NCI-H2227 (cell line): Measurements from ENCODE around the gene GALNT14.
"Not testable (repeated sequence)": the region's sequence is repeated elsewhere in the genome, so short reads cannot be mapped to it uniquely, and the experiment has no call there.

Experiments
- DNase-seq: peaks from one replicate; lab custom pipeline; 2025; ENCODE audit not compliant: unreplicated experiment; lab: John Stamatoyannopoulos, UW

Gene GALNT14, protein sequence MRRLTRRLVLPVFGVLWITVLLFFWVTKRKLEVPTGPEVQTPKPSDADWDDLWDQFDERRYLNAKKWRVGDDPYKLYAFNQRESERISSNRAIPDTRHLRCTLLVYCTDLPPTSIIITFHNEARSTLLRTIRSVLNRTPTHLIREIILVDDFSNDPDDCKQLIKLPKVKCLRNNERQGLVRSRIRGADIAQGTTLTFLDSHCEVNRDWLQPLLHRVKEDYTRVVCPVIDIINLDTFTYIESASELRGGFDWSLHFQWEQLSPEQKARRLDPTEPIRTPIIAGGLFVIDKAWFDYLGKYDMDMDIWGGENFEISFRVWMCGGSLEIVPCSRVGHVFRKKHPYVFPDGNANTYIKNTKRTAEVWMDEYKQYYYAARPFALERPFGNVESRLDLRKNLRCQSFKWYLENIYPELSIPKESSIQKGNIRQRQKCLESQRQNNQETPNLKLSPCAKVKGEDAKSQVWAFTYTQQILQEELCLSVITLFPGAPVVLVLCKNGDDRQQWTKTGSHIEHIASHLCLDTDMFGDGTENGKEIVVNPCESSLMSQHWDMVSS

DNA sequence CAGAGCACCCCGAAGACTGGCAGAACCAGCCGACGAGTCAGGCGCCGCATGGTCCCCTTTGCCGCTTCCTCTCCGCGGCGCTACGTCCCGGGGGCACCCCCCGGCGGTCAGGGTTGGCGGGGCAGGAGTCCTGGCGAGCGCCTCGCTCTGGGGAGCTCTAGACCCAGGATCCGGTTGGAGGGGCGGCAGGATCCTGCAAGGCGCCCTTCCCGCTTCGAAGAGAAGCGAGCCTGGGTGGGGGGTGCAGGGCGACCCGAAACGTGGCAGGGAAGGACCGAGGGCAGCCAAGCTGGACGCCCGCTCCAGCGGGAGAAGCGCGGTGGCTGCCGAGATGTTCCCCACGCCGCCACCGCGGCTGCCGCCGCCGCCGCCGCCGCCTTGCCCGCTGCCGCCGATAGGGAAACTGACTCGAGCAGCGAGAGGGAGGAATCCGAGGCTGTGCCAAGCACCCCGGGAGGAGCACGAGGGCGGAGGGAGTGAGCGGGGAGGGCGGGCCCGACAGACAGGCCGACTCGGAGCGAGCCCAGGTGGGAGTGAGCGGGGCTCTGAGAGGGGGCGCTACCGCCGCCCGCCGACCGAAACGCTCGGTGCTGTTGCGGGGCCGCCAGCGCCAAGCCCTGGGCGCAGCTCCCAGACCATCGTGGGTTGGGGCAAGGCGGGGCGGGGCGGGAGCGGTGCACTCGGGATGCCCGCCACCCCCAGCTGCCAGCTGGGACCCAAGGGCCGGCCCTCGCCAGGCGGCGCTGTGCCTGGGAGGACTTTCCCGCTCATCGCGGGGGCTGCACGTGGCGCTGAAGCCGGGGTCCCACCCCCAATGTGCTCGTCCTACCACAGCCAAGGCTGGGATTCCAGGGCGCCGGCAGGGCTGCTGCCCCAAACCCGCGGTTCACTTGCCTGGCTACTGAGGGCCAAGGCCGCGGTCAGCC lies at the start of gene GALNT14:
Gene GALNT14 (minus strand): TSS at position 404 of the 926 bp plus-strand sequence. CDS start 354 bp downstream, at position 50.
- DNase-seq: peak; percentile 35

DNA sequence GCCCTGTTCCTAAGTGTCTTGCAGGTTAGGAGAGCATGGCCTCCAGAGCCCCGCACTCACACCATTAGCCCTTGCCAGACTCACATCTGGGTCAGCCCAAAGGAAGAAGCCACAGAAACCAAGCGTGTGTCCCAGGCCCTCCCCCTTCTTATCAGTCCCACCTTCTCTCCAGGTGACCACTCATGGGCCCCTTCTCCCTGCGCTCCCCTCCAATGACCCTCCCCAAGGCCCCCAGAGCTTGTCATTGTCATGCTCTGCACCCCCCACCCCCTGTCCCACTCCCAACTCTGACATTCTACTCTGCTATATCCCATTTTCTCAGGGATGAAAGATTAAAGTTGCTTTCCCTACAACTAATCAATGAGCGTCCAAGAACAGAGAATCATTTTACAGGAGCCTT lies 48.9 kb upstream of the GALNT14 start:
- no peak for DNase-seq

DNA sequence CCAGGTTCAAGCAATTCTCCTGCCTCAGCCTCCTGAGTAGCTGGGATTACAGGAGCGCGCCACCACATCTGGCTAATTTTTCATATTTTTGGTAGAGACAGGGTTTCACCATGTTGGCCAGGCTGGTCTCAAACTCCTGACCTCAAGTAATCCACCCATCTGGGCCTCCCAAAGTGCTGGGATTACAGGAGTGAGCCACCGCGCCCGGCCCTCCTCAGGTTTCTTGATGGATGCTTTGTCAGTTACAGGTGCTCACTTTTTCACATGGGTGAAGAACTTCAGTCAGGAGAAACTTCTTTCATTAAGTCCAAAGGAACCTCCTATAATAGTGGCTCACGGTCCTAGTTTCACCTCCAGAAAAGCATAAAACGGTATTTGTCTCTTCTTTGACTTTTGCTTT lies 45.7 kb upstream of the GALNT14 start:
- DNase-seq: not testable (repeated sequence)

DNA sequence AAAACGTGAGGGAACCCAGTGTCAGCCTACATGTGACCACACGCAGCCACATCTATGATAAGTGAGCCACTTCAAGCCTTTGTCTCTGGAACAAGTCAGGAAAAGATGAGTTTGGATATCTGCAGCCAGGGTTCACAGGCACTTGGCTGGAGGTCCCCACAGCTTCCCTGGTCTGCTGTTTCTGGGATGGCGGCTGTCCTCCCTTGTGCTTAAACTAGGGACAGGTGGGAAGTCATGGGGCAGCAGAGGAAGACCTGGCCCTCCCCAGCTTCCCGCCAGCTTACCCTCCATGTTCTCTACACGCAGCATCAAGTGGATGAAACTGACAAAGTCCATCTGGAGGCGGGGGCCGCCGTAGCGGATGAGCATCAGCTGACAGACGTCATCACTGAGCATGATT lies 38.5 kb upstream of the GALNT14 start:
- no peak for DNase-seq

DNA sequence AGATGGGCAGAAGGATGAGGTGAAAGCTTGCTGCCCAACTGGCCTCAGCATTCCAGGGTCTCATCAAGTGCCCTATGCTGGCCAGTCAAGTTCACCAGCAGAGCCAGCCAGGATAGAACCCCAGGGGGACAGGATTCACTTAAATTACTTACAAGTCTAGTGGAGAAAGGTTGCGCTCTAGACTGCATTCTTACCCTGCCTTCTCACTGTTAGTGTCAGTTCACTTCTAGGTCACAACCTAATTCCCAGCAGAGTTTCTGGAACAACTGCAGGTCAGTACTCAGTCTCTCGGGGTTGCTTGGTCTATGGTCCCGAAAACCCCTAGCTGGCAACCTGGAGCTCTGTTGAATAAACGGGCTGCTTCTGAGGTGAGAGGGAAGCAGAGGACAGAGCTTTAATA lies 32.9 kb upstream of the GALNT14 start:
- no peak for DNase-seq

DNA sequence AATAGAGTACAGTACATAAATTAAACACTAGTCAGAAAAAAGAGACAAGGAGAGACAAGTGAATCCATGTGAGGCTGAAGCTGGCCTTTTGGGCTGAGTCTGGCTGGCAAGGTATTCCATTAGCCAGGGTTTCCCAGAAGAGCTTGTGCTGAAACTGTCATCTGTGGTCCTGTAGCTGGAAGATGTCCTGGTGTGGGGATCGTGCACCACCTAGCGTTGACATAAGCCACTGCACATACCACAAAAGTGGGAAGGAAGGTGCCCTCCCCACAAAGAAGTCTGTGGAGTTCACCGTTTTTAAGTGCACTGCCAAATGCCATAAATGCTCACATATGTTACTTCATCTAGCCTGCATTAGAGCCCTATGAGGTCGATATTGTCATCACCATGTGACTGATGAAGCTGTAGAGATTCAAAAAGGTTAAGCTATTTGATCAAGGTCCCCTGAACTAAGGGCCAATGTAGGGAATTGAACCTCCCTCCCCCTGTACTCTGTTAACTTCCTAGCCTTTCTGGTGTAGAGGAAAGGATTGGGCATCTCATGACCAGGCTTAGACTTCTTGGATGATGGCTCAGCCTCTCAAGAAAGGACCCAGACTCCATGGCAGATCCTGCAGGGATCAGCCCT lies 31.9 kb upstream of the GALNT14 start:
- DNase-seq: peak; percentile 58

DNA sequence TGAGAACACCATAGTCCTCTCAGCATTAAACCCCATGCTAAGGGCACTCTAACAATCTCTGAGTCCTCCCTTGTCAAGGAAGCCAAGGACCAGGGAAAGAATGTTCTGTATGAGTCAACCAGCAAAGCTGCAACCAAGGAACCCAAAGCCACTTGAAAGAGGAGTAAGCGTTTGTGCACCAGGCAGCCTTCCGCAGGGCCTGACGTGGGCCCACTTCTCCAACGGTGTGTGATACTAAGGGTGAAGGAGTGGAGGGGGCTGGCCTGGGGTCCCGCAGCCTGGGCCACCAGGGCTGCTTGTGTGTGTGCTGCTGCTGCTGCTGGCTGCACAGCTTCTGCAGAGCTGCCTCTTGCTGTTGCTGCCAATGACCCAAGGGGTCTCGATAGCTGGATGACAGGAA lies 30.1 kb upstream of the GALNT14 start:
- DNase-seq: no peak

DNA sequence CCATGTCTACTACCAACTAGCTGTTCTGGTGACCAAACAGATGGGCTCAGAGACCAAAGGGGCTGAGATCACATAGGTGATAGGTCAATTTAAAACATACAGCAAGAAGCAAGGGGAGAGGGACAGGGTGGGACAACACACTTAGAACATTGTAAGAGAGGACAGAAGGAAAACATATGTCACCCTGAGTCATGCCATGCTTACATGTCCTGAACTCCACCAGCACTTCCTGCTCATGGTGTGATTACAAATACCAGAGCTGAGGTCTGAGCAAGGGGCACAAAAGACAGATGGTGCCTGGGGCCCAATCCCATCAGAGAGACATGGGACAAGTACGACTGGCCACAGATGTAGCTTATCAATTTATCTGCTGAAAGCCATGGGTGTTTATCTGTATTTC lies 28.7 kb upstream of the GALNT14 start:
- DNase-seq: no peak

DNA sequence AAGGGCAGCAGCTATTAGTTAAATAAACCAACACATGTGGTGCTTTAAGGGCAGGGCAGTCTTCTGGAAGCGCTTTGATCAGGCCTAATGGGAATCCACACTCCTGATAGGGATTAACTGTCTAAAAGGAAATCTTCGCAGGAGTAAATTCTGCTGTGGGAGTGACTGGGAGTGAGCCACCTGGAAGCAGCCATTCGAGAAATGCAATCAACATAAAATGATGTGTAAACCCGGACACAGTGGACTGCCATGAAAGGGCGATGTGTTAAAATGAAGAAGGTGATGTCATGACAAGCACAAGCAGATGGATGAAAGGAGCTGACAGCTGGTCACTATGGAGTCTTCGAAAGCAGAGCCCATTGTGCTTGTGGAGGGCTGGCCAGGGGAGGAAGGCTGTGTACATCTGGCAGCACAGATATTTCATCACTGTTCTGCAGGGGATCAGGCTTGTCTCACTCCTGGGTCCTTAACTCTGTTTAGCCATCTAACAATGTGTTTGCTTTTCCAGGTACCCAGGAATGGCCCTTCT lies 24.8 kb upstream of the GALNT14 start:
- DNase-seq: no peak

DNA sequence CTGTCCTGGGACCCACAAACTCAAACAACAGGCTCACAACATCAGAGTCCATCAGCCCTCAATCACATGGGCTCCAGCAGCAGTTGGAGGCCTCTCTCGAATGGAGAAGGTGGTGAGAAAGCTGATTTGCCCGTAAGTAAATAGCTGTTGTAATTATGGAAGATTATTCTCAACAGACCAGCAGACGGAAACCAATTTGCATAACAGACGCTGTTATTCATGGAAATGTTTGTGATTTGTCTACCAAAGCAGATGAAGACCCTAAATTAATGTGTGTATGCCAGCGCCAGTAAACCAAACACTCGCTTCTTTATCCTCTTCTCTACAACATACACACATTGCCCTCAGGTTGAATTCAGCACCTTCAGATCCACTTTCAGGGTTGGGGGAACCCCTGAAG lies 23.4 kb upstream of the GALNT14 start:
- DNase-seq: no peak

DNA sequence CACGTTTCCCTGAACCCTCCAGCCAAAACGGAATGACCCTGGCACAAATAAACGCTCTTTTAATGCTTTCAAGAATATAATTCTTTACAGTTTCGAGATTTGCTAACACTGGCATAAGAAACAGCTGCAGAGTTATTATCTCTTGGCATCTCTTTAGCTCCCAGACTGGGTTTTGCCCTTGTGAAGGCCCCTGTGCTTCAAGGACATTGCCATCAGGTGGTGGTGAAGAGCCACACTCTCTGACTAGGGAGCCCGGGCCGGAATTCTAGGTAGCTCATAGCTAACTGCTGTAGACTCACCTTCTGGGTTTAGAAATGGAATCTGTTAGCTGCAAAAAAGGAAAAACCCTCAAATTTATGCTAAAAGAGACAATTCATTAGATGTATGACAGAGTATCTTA lies 13.3 kb upstream of the GALNT14 start:
- no peak for DNase-seq

DNA sequence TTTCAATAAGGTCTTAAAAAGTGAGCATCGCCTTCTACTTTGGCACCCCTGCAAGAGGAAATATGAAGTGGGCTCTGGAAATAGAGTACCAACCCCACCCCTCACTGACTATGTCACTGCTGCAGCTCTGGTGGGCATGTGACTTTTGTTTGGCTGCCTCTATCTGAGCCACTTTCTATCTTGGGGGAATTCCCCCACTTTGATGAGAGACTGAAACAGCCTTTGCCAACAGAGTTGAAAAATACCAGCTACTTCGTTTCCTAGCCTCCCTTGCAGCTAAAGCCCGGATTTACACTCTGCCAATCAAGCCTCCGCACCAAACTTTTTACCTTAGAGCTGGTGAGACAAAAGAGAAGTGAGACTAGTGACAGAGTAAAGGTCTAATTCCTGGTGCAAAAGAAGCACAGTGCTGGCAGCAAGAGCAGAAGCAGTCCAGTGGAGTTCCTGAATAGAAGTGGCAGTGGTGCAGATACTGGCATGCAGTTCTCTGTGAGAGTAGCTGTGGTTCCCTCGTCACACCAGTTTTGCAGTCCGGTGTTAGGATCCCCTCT lies 12.0 kb upstream of the GALNT14 start:
- no peak for DNase-seq

DNA sequence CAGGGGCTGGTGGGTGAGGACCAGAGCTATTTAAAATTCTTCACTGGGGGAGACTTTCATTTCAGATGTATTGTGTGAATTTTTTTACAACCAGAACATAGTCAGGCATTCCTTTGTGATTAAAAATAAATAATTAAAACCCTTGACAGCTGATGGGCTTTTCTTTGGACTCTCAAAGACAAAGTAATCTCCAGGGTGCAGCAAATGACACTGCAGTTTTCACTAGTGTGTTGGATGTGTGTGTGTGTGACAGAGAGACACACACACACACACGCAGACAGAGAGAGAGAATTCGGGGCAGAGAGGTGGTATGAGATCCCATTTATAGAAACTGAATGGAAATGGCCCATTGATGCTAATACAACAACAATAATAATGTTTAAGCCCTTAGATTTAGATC lies 10.3 kb upstream of the GALNT14 start:
- DNase-seq: no peak

DNA sequence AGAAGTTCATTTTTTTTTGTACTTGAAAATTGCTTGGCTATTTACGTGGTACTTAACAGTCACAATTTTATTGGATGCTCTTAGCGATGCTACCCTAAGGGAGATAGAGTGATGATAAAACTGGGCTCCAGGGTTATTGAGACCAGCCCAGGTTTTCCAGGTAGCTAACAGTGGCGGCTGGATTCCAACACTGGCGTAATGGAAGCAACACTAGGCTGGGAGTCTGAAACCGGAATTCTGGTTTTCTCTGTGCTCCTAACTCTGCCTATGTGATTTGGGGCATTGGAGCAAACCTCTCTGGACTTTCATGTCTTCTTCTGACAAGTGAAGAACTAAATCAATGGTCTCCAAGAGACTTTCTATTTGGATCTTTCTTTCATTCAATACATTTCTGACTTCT lies 9.4 kb upstream of the GALNT14 start:
- DNase-seq: no peak

DNA sequence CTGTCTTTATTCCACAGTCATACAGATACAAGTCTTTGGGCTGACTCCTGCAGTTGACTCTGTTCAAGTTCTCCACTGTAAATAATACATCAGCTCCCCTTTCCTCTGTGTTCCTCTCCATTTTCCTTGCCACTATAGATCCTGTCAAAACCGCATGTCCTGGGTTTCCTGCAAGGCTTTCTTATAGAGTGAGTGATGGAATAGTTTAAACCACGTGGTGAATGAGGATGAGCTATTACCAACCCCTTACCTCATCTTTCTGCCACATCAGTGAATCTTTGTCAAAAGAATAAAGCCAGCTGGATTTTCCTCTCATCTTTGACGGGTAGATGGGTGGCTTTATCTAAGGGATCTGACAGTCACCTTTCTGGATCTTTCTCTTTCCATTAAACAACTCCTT lies 3.9 kb upstream of the GALNT14 start:
- DNase-seq: no peak

DNA sequence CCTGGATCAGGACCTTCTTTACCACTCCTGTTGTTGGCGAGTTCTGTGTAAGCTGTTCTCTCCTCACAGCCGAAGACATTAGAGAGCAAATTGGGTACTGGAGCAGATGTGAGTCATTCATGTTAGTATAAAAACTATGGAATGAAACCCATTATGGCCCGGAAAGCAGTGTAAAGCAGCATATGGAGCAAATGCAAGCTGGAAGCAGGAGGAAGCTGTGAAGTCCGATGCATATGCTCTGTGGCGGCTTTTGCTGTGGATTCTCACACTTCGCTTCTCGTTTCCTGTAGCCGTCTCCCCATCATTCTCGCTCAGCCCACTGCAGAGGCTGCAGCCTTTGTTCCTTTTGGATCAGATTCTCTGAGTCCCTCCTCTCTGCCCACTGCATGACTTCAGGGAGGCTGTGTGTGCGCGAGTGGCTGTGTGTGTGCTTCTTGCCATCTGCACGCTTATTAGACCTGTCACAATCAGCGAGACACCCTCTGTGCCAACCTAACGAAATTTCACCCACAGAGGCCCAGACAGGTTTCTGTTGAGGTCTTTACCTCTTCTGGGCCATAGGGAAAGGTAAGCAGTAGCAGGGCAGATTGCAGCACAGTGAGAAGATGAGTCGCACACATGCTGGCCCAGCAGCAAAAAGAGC lies 3.3 kb upstream of the GALNT14 start:
- no peak for DNase-seq

DNA sequence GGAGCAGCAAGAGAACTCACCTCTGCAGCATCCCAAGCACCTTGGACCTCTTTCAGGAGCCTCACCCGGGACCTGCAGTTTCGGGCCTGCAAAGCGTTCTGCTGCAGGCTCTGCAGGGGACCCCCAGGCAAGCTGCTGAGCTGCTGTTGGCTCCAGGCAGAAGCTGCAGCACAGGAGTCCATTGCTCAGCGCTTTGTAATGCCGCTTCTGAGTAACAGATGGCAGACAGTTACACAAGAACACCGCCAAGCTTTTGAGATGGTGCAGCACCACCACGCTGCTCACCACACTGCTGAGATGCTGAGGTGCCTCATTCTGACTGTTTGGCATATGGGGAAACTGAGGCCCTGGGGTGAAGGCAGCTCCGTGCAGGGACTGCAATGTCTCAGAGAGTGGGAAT lies 1.9 kb upstream of the GALNT14 start:
- DNase-seq: no peak

DNA sequence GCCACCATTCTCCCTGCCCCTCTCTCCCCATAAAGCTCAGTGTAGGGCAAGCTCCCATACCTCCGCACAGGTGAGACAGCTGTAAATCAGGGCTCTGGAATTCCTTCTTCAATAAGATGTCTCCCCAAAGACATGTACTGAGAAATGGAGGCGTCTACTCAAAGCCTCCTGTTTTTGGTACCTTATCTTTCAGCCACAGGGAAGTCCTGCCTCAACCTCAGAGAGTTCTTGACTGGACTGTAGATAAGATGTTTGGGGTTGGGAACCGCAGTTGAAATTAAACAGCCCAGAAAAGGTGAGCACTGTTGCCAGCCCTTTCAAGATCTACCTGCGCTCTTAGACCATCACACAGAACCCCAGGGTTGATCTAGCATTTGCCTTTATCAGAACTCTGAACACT lies 1.4 kb upstream of the GALNT14 start:
- no peak for DNase-seq

DNA sequence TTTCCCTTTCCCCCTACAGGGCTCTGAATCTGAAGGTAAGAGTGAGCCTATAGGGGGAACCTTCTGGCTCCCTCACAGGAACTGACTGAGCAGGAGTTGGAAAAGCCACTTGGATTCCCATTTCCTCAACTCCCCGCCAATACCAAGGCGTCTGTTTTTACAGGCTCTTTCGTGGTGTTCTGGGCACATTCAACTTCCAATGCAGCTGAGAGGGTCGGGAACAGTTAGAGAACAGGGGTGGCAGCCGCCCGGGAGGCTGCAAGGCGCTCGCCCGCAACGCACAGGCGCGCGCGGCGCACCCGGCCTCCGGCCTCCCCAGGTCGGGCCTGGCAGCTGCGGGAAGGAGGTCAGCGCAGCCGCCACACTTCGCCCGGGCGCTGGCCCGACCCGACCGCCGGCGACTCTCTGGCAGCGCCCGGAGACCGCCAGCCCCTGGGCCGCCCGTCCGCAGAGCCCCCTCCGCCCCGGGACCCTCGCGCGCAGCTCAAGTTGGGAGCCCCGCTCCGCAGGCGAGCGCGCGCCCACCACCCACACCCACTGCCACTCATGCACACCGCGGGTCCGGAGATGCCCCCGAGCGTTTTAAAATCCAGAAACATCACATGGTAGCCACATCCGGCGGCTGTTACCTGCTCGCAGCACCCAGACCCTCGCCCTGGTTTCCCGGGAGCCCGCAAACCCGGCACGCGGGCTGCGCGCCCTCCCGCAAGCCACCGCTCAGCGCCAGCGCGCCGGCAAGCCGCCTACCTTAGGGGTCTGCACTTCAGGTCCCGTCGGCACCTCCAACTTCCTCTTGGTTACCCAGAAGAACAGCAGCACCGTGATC lies 816 bp downstream of the GALNT14 start:
- no peak for DNase-seq
